H9 (cell line): ENCODE results near the gene WDFY1. TPM values are rescaled to one million over a fixed set of nuclear protein-coding genes. Genes with fewer than 3 reads are reported as not detected.
A peak's percentile ranks its signal among the peaks of the same experiment; 100 is the strongest.

Experiments
- DNase-seq: peaks from one replicate; pipeline ENCODE4 v3.0.0-alpha.2; 2017
- H2AFZ ChIP-seq: one replicate; pipeline ENCODE4 v1.6.1; 2013; ENCODE audit warnings: mild to moderate bottlenecking, low read length, control low read depth, moderate library complexity
- H2AK5ac ChIP-seq: 2 replicates; pipeline ENCODE4 v1.6.1; 2013; ENCODE audit warnings: low read length, control low read depth, mixed read lengths; ENCODE audit not compliant: insufficient read length
- H2BK120ac ChIP-seq: one replicate; pipeline ENCODE4 v1.6.1; 2013; ENCODE audit warnings: low read depth, mild to moderate bottlenecking, low read length, control low read depth, inconsistent platforms; ENCODE audit not compliant: poor library complexity, severe bottlenecking
- H2BK12ac ChIP-seq: 2 replicates; pipeline ENCODE4 v1.6.1; 2013; ENCODE audit warnings: low read length, control low read depth, mixed read lengths, low read depth; ENCODE audit not compliant: insufficient read length
- H2BK15ac ChIP-seq: 2 replicates; pipeline ENCODE4 v1.6.1; 2013; ENCODE audit warnings: low read depth, low read length, control low read depth
- H2BK20ac ChIP-seq: one replicate; pipeline ENCODE4 v1.6.1; 2013; ENCODE audit warnings: low read depth, mild to moderate bottlenecking, low read length, control low read depth, inconsistent platforms; ENCODE audit not compliant: poor library complexity, severe bottlenecking
- H2BK5ac ChIP-seq: 2 replicates; pipeline ENCODE4 v1.6.1; 2013; ENCODE audit warnings: low read length, control low read depth, mixed read lengths; ENCODE audit not compliant: insufficient read length
- H3K14ac ChIP-seq: 2 replicates; pipeline ENCODE4 v1.6.1; 2013; ENCODE audit warnings: low read length, control low read depth; ENCODE audit not compliant: insufficient read depth
- H3K18ac ChIP-seq: 2 replicates; pipeline ENCODE4 v1.6.1; 2013; ENCODE audit warnings: low read depth, mild to moderate bottlenecking, mixed read lengths, low read length, control low read depth; ENCODE audit not compliant: insufficient read length
- H3K23ac ChIP-seq: 2 replicates; pipeline ENCODE4 v1.6.1; 2013; ENCODE audit warnings: low read length, control low read depth, mixed read lengths, low read depth; ENCODE audit not compliant: insufficient read length
- H3K23me2 ChIP-seq: 2 replicates; pipeline ENCODE4 v1.6.1; 2013; ENCODE audit warnings: low read depth, mild to moderate bottlenecking, mixed read lengths, low read length, control low read depth; ENCODE audit not compliant: insufficient read length, poor library complexity, severe bottlenecking
- H3K27ac ChIP-seq: 2 replicates; pipeline ENCODE4 v1.5.1; 2013; ENCODE audit warnings: low read length, control low read depth, mixed read lengths, low read depth; ENCODE audit not compliant: insufficient read length
- H3K27me3 ChIP-seq: 2 replicates; pipeline ENCODE4 v1.6.1; 2013; ENCODE audit warnings: low read length, control low read depth, inconsistent platforms; ENCODE audit not compliant: insufficient read depth
- H3K4ac ChIP-seq: 2 replicates; pipeline ENCODE4 v1.6.1; 2013; ENCODE audit warnings: low read depth, mild to moderate bottlenecking, control low read depth, inconsistent platforms, low read length, moderate library complexity
- H3K4me1 ChIP-seq: 2 replicates; pipeline ENCODE4 v1.6.1; 2013; ENCODE audit warnings: low read length, control low read depth, inconsistent platforms; ENCODE audit not compliant: insufficient read depth
- H3K4me2 ChIP-seq: 2 replicates; pipeline ENCODE4 v1.6.1; 2013; ENCODE audit warnings: low read length, control low read depth, mixed read lengths; ENCODE audit not compliant: insufficient read length, insufficient read depth
- H3K56ac ChIP-seq: 2 replicates; pipeline ENCODE4 v1.6.1; 2013; ENCODE audit warnings: low read depth, mild to moderate bottlenecking, mixed read lengths, low read length, control low read depth; ENCODE audit not compliant: insufficient read length
- H3K79me1 ChIP-seq: 2 replicates; pipeline ENCODE4 v1.6.1; 2013; ENCODE audit warnings: low read depth, mild to moderate bottlenecking, moderate library complexity, low read length, control low read depth, inconsistent platforms; ENCODE audit not compliant: insufficient read depth, poor library complexity, severe bottlenecking
- H3K79me2 ChIP-seq: 2 replicates; pipeline ENCODE4 v1.6.1; 2013; ENCODE audit warnings: low read length, control low read depth, inconsistent platforms; ENCODE audit not compliant: insufficient read depth
- H3K9ac ChIP-seq: 2 replicates; pipeline ENCODE4 v1.6.1; 2013; ENCODE audit warnings: low read length, control low read depth, mixed read lengths; ENCODE audit not compliant: insufficient read length; ENCODE audit errors: extremely low read depth
- H3K9me3 ChIP-seq: one replicate; pipeline ENCODE4 v1.6.1; 2013; ENCODE audit warnings: low read depth, low read length, inconsistent platforms; ENCODE audit not compliant: control insufficient read depth
- H3T11ph ChIP-seq: one replicate; pipeline ENCODE4 v1.6.1; 2013; ENCODE audit warnings: mild to moderate bottlenecking, low read length, control low read depth, inconsistent platforms
- H4K20me1 ChIP-seq: one replicate; pipeline ENCODE4 v1.6.1; 2013; ENCODE audit not compliant: control insufficient read depth, insufficient read length, insufficient read depth
- H4K5ac ChIP-seq: 2 replicates; pipeline ENCODE4 v1.6.1; 2013; ENCODE audit warnings: low read depth, mild to moderate bottlenecking, mixed read lengths, low read length, control low read depth; ENCODE audit not compliant: insufficient read length
- H4K8ac ChIP-seq: replicated peaks from 2 replicates; pipeline ENCODE4 v1.6.1; 2013; ENCODE audit warnings: low read length, control low read depth, mixed read lengths, low read depth; ENCODE audit not compliant: insufficient read length
- H4K91ac ChIP-seq: 2 replicates; pipeline ENCODE4 v1.6.1; 2013; ENCODE audit warnings: low read depth, mild to moderate bottlenecking, moderate library complexity, mixed read lengths, low read length, control low read depth; ENCODE audit not compliant: insufficient read length
- H3K27ac Mint-ChIP-seq, 3 experiments: 2 replicates in 2 of 3; 3 replicates in 1 of 3; pipeline ENCODE4 v1.8.0; 2020 to 2021; ENCODE audit warnings: mixed read lengths in 3 of 3, mild to moderate bottlenecking in 1 of 3, moderate library complexity in 1 of 3
- H3K27me3 Mint-ChIP-seq: 2 replicates; pipeline ENCODE4 v1.8.0; 2021; ENCODE audit warnings: low read depth, mild to moderate bottlenecking, moderate library complexity, mixed read lengths
- H3K36me3 Mint-ChIP-seq, 3 experiments: 2 replicates in 2 of 3; 3 replicates in 1 of 3; pipeline ENCODE4 v1.8.0; 2020 to 2021; ENCODE audit warnings: low read depth in 3 of 3, mixed read lengths in 3 of 3; ENCODE audit not compliant: insufficient read depth in 1 of 3
- H3K4me1 Mint-ChIP-seq, 2 experiments: 2 replicates each; pipeline ENCODE4 v1.8.0; 2020; ENCODE audit warnings: mixed read lengths in 2 of 2
- H3K4me3 Mint-ChIP-seq, 2 experiments: 2 replicates in 1 of 2; 3 replicates in 1 of 2; pipeline ENCODE4 v1.8.0; 2020 to 2021; ENCODE audit warnings: mild to moderate bottlenecking in 2 of 2, mixed read lengths in 2 of 2, moderate library complexity in 1 of 2
- H3K9me3 Mint-ChIP-seq, 2 experiments: 2 replicates in 1 of 2; 3 replicates in 1 of 2; pipeline ENCODE4 v1.8.0; 2020; ENCODE audit warnings: mild to moderate bottlenecking in 2 of 2, mixed read lengths in 2 of 2, moderate library complexity in 1 of 2
- CTCF ChIP-seq: fragments of 200-600 bp; sonication (generic); conservative IDR thresholded peaks from 3 replicates; pipeline ENCODE4 v1.8.0; 2021; ENCODE audit warnings: antibody characterized with exemption, mild to moderate bottlenecking
- WGBS: extraction: QIAGEN DNeasy Blood & Tissue Kit; methylation state at CpG from one replicate; pipeline ENCODE4 v1.1.7; 2013; ENCODE audit warnings: missing lambda C conversion rate, low lambda C conversion rate, mixed read lengths; ENCODE audit not compliant: insufficient read length; ENCODE audit errors: extremely low coverage; 5-methylcytosine and 5-hydroxymethylcytosine counted together
- total RNA-seq: library from RNA; stranded (reverse); gene quantifications from 2 replicates; pipeline ENCODE4 v1.2.1, GENCODE V29; 2021

The WDFY1 gene
- total RNA-seq, 1 experiment from 2014 or later, result 54.1 TPM

- Histone ChIP-seq H3K9ac (no peak overlapping the region), H4K91ac (no peak overlapping the region), H4K5ac (no peak overlapping the region), H3K18ac (no peak overlapping the region), H3T11ph (no peak overlapping the region), H3K79me2 (no peaks in the 10 kb centered on the region), H4K8ac (no peak overlapping the region), H3K23ac (no peak overlapping the region), H3K27ac (no peak overlapping the region), H3K14ac (no peak overlapping the region), H3K4me1 (no peaks in the 10 kb centered on the region), H3K4me2 (no peak overlapping the region), H3K56ac (no peak overlapping the region), H3K23me2 (no peaks in the 10 kb centered on the region), H3K4ac (no peak overlapping the region), H2BK15ac (no peak overlapping the region), H2BK12ac (no peak overlapping the region), H3K27me3 (no peaks in the 10 kb centered on the region), H2AK5ac (no peak overlapping the region), H2BK5ac (no peak overlapping the region), H4K20me1 (no peaks in the 10 kb centered on the region), H2BK120ac (no peak overlapping the region), H2AFZ (no peak overlapping the region), H3K79me1 (no peaks in the 10 kb centered on the region), H2BK20ac (no peak overlapping the region), H3K9me3 (no peaks in the 10 kb centered on the region)
- TF ChIP-seq CTCF, result no peak
- H3K4me3 Mint-ChIP-seq, result no peak overlapping the region
- no peaks in the 10 kb centered on the region for H3K9me3 Mint-ChIP-seq
- 0 out of 7 replicates have a peak overlapping the region, but pooled peaks of 1 of the 3 experiments have one; percentile 71 for H3K27ac Mint-ChIP-seq
- no peaks in the 10 kb centered on the region; a peak in 1 of 7 replicates for H3K36me3 Mint-ChIP-seq
- no peaks in the 10 kb centered on the region for H3K27me3 Mint-ChIP-seq
- H3K4me1 Mint-ChIP-seq, result peaks cover 5 to 6% of the 10 kb centered on the region in 2 experiments
- no peak for DNase-seq
- no CpG with 5 or more reads among the region's 3 CpGs for WGBS
Measured at GRCh38 chr2:223859070-223859469, 86.1 kb downstream of the WDFY1 start.
